ENCODE results near the gene LGMN. TPM values are rescaled to one million over a fixed set of nuclear protein-coding genes. Genes with fewer than 3 reads are reported as not detected.

The LGMN gene
- polyA plus RNA-seq, 1 of the 3 experiments (the other 2 are of a cell fraction), result 76.3 TPM

GRCh38 chr14:92740440-92740839, 8.0 kb downstream of the LGMN start:
- H3K9ac ChIP-seq, result no peak overlapping the region
- 91% methylated on average over 5 of the region's 8 CpGs for WGBS (ENCODE audit: low lambda C conversion rate)
- CTCF ChIA-PET, result no interaction called here

GRCh38 chr14:92737619-92738188, 10.7 kb downstream of the LGMN start:
- Histone ChIP-seq H3K4me3 (ENCODE audit: low read depth in 2 of 2, low read length in 1 of 2) (no peak overlapping the region), H3K79me2 (ENCODE audit: insufficient read depth) (no peaks in the 10 kb centered on the region), H3K4me1 (ENCODE audit: control insufficient read depth in 1 of 2, insufficient read depth in 2 of 2, low read depth in 1 of 2, low read length in 1 of 2) (no peaks in the 10 kb centered on the region), H3K9me2 (no peaks in the 10 kb centered on the region), H2AFZ (ENCODE audit: low read depth) (no peak overlapping the region), H3K9ac (no peak overlapping the region), H3F3A (replicated peaks; ENCODE audit: insufficient read depth) (no peaks in the 10 kb centered on the region), H3K36me3 (replicated peaks in 1 of 2; ENCODE audit: control insufficient read depth in 1 of 2, insufficient read depth in 2 of 2, low read length in 1 of 2) (no peaks in the 10 kb centered on the region), H3K9me3 (no peaks in the 10 kb centered on the region), H3K27me3 (ENCODE audit: insufficient read depth) (no peaks in the 10 kb centered on the region), H3K4me2 (no peak overlapping the region), H4K20me1 (ENCODE audit: insufficient read depth) (no peaks in the 10 kb centered on the region), H3K27ac (ENCODE audit: low read depth in 2 of 2, low read length in 1 of 2) (no peak overlapping the region)
- ChIA-PET CTCF (no interaction called here), POLR2A (no interaction called here)
- DNase-seq, result no peak
- 87% methylated on average over 4 of the region's 4 CpGs for WGBS (ENCODE audit: low lambda C conversion rate)
- no peak for TF ChIP-seq EZH2phosphoT487 (IDR thresholded peaks at IDR 0.05; ENCODE audit: borderline replicate concordance, low read depth)
- no peak for TF ChIP-seq MAX (IDR thresholded peaks at IDR 0.05; ENCODE audit: low read depth)
- no peak for TF ChIP-seq PBX3 (IDR thresholded peaks at IDR 0.05)
- no peak for TF ChIP-seq IRF3 (IDR thresholded peaks at IDR 0.05; ENCODE audit: low read depth, low read length)

More at GRCh38 chr14:92740440-92740839, 8.0 kb downstream of the LGMN start:
- no peak overlapping the region for H3K4me3 ChIP-seq (ENCODE audit: low read depth in 2 of 2, low read length in 1 of 2)
- H3K4me1 ChIP-seq (ENCODE audit: control insufficient read depth in 1 of 2, insufficient read depth in 2 of 2, low read depth in 1 of 2, low read length in 1 of 2), result no peaks in the 10 kb centered on the region
- H3K9me3 ChIP-seq, result no peaks in the 10 kb centered on the region
- DNase-seq, result no peak
- H3K27me3 ChIP-seq (ENCODE audit: insufficient read depth), result no peaks in the 10 kb centered on the region
- TF ChIP-seq TAF1 (IDR thresholded peaks at IDR 0.05; ENCODE audit: borderline replicate concordance, low read depth, low read length), result no peak
- TF ChIP-seq MEF2A (IDR thresholded peaks at IDR 0.05; ENCODE audit: borderline replicate concordance, low read depth), result no peak
- TF ChIP-seq SMC3 (IDR thresholded peaks at IDR 0.05; ENCODE audit: low read depth, low read length), result no peak
- no peak for TF ChIP-seq GATA2 (CRISPR knock-in tag; IDR thresholded peaks at IDR 0.05)
- no peak for TF ChIP-seq JUND (IDR thresholded peaks at IDR 0.05)
- no peak for TF ChIP-seq RXRA (IDR thresholded peaks at IDR 0.05; ENCODE audit: borderline replicate concordance, low read depth)
- no peak for TF ChIP-seq RCOR1 (IDR thresholded peaks at IDR 0.05; ENCODE audit: low read length)
- TF ChIP-seq GABPA (IDR thresholded peaks at IDR 0.05; ENCODE audit: low read depth), result no peak
- no peak for TF ChIP-seq TCF12 (IDR thresholded peaks at IDR 0.05)
- TF ChIP-seq REST (IDR thresholded peaks at IDR 0.05; ENCODE audit: low read depth, low read length), result no peak
- TF ChIP-seq MXI1 (IDR thresholded peaks at IDR 0.05; ENCODE audit: low read depth, low read length), result no peak
- no peak for TF ChIP-seq NRF1 (IDR thresholded peaks at IDR 0.05; ENCODE audit: low read depth, low read length)
- no peak for TF ChIP-seq RFX5 (IDR thresholded peaks at IDR 0.05; ENCODE audit: low read length)
- H3K36me3 ChIP-seq (replicated peaks in 1 of 2; ENCODE audit: control insufficient read depth in 1 of 2, insufficient read depth in 2 of 2, low read length in 1 of 2), result no peaks in the 10 kb centered on the region
- H3K27ac ChIP-seq (ENCODE audit: low read depth in 2 of 2, low read length in 1 of 2), result no peak overlapping the region
- H3K9me2 ChIP-seq, result no peaks in the 10 kb centered on the region
- H3K4me2 ChIP-seq, result no peak overlapping the region
- no peak overlapping the region for H2AFZ ChIP-seq (ENCODE audit: low read depth)
- H4K20me1 ChIP-seq (ENCODE audit: insufficient read depth), result no peaks in the 10 kb centered on the region
- POLR2A ChIA-PET, result no interaction called here
- H3K79me2 ChIP-seq (ENCODE audit: insufficient read depth), result peaks cover 6% of the 10 kb centered on the region; the same call in 1 of the 2 replicates
- H3F3A ChIP-seq (replicated peaks; ENCODE audit: insufficient read depth), result no peaks in the 10 kb centered on the region
